OCI-LY3 (cell line): Measurements from ENCODE around the gene COL6A3.
"Not testable (repeated sequence)": the region's sequence is repeated elsewhere in the genome, so short reads cannot be mapped to it uniquely, and the experiment has no call there.

Source experiments
- EZH2phosphoT487 ChIP-seq: fragments of 200-600 bp; shearing (Covaris generic); IDR thresholded peaks from 2 replicates; pipeline ENCODE4 v1.6.1; 2018; ENCODE audit warnings: antibody characterized with exemption, mixed run types, low read depth
- TF ChIP-seq, protein P1 (sequence below): fragments of 200-600, 300-600 bp; sonication (generic); IDR thresholded peaks from 2 replicates; pipeline ENCODE4 v1.5.1; 2014; ENCODE audit warnings: antibody characterized with exemption, low read length, low read depth

DNA sequence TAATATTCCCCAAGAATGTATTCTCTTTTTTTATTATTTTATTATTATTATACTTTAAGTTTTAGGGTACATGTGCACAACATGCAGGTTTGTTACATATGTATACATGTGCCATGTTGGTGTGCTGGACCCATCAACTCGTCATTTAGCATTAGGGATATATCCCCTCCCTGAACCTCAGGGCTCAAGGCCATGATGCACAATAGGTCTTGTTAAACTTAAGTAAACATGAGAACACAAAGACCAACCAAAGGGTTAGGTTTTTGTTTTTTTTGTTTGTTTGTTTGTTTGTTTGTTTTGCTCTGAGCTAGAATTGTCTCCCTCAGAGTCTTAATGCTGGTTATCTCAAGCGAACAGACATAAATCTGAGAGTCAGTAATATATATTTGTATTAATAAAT lies 4.7 kb downstream of the COL6A3 start:
- TF ChIP-seq, protein P1, sequence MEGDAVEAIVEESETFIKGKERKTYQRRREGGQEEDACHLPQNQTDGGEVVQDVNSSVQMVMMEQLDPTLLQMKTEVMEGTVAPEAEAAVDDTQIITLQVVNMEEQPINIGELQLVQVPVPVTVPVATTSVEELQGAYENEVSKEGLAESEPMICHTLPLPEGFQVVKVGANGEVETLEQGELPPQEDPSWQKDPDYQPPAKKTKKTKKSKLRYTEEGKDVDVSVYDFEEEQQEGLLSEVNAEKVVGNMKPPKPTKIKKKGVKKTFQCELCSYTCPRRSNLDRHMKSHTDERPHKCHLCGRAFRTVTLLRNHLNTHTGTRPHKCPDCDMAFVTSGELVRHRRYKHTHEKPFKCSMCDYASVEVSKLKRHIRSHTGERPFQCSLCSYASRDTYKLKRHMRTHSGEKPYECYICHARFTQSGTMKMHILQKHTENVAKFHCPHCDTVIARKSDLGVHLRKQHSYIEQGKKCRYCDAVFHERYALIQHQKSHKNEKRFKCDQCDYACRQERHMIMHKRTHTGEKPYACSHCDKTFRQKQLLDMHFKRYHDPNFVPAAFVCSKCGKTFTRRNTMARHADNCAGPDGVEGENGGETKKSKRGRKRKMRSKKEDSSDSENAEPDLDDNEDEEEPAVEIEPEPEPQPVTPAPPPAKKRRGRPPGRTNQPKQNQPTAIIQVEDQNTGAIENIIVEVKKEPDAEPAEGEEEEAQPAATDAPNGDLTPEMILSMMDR = not testable (repeated sequence)
- not testable (repeated sequence) for TF ChIP-seq EZH2phosphoT487
